A204.1 (cell line): Measurements from ENCODE around the gene KLHL20.
A peak's percentile ranks its signal among the peaks of the same experiment; 100 is the strongest.
"Not testable (repeated sequence)": the region's sequence is repeated elsewhere in the genome, so short reads cannot be mapped to it uniquely, and the experiment has no call there.

Experiments
- FAIRE-seq: peaks from 2 replicates; lab custom pipeline; 2012; peaks lifted over from hg19 to GRCh38; lab: Jason Lieb, UNC

Gene KLHL20, protein sequence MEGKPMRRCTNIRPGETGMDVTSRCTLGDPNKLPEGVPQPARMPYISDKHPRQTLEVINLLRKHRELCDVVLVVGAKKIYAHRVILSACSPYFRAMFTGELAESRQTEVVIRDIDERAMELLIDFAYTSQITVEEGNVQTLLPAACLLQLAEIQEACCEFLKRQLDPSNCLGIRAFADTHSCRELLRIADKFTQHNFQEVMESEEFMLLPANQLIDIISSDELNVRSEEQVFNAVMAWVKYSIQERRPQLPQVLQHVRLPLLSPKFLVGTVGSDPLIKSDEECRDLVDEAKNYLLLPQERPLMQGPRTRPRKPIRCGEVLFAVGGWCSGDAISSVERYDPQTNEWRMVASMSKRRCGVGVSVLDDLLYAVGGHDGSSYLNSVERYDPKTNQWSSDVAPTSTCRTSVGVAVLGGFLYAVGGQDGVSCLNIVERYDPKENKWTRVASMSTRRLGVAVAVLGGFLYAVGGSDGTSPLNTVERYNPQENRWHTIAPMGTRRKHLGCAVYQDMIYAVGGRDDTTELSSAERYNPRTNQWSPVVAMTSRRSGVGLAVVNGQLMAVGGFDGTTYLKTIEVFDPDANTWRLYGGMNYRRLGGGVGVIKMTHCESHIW

DNA sequence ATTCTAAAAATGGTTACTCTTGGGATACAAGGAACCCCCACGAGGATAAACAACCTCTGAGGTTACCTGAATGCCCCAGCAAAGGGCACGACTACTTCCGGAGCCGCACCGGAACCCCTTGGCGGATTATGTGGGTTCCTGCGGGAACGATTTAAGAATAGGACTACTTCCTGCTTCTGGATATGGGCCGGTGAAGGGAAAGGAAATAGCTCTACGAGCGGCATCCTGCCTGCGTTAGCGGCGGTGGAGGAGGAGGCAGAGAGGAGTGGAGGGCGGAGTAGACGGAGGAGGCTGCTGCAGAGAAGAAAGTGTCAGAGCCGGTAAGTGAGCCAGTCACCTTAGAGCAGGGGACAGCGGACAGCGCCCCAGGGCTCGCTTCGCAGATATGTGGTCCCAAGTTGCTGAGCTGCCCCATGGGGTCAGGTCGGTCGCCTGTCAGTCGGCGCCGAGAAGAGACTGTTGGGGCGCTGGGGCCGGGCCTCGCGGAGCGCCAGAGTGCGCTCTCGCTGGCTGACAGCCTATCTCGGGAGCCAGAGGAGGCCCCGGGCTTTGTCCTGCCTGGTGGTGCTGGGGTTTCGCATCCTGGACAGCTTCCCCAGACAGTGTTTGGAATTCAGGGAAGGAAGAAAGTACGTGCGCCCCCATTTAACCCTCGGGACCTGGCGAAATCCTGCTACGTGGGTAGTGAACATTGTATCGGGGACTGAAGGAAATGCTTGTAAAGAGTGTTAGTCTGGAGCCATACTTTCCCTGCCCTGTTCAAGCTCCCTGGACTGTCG lies at the start of gene KLHL20:
TSS of gene KLHL20 (plus strand) at position 223 of the 779 bp plus-strand sequence. CDS start 1,063 bp downstream, outside the sequence.
- peak; percentile 78 for FAIRE-seq

DNA sequence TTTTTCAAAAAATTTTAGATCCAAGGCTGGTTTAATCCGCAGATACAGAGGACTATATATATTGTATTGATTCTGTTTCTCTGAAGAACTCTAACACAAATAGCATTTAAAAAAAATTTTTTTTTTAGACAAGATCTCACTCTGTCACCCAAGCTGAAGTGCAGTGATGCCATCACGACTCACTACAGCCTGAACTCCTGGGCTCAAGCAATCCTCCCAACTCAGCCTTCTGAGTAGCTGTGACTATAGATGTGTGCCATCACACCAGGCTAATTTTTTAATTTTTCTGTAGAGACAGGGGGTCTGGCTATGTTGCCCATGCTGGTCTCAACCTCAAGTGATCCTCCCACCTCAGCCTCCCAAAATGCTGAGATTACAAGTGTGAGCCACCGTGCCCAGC lies 48.1 kb upstream of the KLHL20 start:
- FAIRE-seq = no peak

DNA sequence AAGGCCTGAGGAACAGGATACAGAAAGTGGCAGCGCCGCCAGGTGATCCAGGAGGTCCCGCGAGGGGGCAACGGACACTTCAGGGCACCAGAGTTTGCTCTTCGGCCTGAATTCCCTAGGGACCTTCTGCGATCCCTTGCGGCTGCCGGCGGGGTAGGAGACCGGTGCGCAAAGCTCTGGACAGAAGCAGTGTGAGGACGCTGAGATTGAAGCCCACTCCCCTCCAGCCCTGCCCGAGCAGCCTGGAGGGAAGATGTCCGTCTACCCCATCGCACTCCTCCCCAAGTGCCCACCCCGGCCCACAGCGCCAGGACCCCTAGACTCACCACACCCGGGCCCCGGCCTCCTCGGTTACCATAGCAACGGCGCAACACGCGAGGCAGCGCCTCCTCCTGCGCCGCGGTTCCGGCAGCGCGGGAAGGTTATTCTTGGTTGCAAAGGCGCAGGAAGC lies 45.3 kb upstream of the KLHL20 start, which contains the start of gene ANKRD45:
TSS of gene ANKRD45 (minus strand) at position 361 of the 451 bp plus-strand sequence. CDS start 10,433 bp downstream, outside the sequence.
- no peak for FAIRE-seq

DNA sequence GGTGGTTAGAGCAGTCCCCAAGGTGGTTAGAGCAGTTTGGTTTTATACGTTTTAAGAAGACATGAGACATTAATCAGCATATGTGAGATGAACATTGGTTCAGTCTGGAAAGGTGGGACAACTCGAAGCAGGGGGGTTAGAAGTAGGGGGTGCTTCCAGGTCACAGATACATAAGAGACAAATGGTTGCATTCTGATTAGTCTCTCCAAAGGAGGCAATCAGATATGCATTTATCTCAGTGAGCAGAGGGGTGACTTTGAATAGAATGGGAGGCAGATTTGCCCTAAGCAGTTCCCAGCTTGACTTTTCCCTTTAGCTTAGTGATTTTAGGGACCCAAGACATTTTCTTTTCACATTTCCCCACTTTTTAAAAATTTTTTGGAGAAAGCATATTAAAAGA lies 40.3 kb upstream of the KLHL20 start:
- not testable (repeated sequence) for FAIRE-seq

DNA sequence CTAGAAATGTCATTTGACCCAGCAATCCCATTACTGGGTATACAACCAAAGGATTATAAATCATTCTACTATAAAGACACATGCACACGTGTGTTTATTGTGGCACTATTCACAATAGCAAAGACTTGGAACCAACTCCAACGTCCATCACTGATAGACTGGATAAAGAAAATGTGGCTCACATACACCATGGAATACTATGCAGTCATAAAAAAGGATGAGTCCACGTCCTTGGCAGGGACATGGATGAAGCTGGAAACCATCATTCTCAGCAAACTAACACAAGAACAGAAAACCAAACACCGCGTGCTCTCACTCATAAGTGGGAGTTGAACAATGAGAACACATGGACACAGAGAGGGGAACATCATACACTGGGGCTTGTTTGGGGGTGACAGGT lies 34.6 kb upstream of the KLHL20 start:
- FAIRE-seq = not testable (repeated sequence)

DNA sequence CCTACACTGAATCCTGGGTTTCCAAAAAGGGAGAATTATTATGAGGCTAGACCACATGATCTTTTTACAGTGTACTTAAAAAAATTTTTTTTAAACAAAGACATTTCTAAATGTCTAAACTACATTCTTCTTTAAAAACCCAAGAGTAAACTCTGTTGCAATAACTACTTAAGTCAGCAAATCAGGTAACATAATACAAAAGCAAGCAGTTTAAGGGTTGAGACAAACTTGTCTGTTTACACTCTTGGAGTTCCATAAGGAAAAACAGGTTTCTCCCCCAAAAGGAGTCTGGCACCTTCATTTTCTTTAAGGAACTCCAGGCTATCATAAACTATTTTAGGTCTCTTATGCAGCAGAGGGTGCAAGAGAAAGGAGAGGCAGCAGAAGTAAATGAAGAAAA lies 32.6 kb upstream of the KLHL20 start:
- no peak for FAIRE-seq

DNA sequence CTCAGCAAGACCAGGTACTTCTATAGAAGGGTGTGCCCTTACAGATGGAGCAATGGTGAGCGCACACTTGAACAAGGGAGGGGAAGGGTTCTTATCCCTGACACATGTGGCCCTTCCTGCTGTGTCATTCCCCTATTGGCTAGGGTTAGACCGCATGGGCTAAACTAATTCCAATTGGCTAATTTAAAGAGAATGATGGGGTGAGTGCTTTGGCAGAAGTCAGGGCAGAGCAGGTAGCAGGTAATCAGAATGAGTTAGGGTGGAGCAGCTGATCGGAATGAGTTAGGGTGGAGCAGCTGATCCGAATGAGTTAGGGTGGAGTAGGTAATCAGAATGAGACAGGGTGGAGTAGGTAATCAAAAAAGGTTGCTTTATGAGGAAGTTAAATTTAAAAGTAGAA lies 30.9 kb upstream of the KLHL20 start:
- not testable (repeated sequence) for FAIRE-seq

DNA sequence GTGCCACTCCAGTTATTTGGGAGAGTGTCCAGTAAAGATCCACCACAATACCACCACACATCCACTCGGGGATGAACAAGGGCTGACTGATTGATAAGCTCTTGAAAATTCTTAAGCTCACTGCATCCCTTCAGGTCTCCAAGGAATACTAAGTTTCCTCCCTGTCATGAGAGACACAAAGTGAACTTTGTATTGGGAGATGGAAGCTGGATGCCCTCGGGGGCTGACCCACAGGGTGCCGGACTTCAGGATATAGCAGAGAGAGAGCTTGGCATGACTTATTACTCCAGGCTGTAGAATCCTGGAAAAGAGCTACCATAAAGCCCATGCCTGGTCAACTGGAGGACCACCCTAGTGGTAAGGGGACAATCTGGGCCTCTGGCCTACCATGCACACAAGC lies 29.7 kb upstream of the KLHL20 start:
- FAIRE-seq = not testable (repeated sequence)

DNA sequence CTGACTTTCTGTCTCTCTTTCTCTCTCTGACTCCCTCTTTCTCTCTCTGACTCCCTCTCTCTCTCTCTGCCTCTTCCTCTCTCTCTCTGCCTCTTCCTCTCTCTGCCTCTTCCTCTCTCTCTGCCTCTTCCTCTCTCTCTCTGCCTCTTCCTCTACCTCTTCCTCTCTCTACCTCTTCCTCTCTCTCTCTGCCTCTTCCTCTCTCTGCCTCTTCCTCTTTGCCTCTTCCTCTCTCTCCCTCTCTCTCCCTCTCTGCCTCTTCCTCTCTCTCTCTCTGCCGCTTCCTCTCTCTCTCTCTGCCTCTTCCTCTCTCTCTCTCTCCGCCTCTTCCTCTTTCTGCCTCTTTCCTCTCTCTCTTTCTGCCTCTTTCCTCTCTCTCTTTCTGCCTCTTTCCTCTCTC lies 26.5 kb upstream of the KLHL20 start:
- FAIRE-seq = no peak

DNA sequence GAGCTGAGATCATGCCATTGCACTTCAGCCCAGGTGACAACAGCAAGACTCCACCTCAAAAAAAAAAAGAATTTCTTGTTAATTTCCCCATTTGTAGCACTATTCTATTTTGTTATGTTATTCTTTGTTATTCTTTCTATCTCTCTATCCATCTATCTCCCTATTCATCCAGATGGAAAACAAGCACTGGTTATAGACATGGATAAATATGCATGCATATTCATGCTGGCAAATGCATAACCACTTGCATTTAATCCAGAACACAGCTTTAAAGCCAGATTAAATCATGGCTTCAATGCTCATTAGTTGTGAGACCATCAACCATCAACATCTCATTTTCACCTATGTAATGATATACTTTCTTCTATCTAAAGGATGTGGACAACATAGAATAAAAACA lies 21.5 kb upstream of the KLHL20 start:
- FAIRE-seq = no peak

DNA sequence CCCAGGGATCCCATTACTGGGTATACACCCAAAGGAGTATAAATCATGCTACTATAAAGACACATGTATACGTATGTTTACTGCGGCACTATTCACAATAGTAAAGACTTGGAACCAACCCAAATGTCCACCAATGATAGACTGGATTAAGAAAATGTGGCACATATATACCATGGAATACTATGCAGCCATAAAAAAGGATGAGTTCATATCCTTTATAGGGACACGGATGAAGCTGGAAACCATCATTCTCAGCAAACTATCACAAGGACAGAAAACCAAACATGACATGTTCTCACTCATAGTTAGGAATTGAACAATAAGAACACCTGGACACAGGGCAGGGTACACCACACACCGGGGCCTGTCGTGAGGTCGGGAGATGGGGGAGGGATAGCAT lies 13.5 kb upstream of the KLHL20 start:
- not testable (repeated sequence) for FAIRE-seq

DNA sequence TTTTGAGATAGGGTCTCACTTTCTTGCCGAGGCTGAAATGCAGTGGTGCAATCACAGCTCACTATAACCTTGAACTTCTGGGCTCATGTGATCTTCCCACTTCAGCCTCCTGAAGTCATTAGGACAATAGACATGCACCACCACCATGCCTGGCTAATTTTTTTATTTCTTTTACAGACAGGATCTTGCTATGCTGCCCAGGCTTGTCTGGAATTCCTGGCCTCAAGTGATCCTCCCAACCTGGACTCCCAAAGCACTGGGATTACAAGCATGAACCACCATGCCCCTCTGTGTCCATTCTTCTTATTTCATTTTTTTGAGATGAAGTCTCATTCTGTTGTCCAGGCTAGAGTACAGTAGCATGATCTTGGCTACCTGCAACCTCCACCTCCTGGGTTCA lies 12.0 kb upstream of the KLHL20 start:
- FAIRE-seq = no peak

DNA sequence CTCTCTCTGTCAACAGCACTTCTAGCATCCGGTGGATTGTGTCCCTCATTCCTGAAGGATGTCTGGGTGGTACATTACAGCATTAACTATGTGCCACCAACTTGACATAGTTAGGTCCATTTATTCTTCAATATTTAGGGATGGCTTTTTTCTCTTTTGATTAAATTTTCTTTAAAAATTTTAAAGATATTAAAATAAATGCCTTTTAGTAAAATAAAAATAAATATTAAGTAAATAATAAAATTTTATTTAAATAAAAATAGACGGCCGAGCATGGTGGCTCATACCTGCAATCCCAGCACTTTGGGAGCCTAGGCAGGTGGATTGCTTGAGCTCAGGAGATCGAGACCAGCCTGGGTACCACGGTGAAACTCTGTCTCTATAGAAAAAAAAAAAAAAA lies 9.7 kb upstream of the KLHL20 start:
- FAIRE-seq = no peak

DNA sequence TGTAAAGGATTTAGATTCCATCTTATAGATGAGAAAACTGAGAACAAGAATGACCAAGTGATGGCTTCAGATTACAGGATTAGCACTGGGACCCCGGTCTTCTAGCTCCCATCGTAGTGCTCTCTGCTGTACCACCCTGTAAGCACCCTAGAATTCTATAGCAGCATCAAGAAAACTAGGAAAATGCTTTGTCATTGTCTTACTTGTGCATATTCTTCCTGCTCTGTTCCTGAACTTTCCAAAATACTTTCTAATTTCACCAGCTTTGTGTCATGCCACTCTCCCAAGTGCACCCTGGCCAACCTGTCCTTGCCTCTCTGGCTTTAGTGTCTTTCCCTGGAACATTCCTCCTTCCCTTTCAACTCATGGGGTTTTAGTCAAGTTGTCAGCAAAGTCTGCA lies 6.0 kb upstream of the KLHL20 start:
- FAIRE-seq = no peak

DNA sequence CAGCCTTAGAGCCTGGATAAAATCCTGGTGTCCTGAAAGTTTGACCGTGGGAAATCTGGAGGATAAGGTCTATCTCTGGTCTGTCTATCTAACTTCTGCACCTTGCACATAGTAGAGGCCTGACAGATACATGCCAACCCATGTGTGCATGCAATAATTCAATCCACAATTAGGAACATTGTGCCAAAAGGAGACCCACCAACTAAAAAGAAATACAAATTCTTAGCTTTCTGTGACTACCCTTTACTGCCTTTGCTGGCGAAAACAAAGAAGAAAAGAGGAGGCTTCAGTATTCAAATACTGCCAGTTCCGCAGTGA lies 381 bp upstream of the KLHL20 start:
- FAIRE-seq = no peak

DNA sequence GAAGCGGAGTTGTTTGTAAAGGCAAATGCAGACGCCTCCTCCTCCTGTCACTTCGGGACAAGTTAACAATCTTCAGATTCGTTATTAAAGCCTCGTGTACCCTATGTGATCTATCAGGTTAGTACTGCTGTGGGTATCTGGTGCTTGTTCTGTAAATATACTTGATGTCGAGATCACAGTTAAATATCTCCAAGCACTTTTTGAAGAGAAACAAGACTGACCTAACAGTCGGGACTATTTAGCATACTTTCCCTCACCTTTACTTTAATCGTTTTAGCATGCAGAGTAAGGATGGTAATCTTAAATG lies 710 bp downstream of the KLHL20 start:
- FAIRE-seq = no peak

DNA sequence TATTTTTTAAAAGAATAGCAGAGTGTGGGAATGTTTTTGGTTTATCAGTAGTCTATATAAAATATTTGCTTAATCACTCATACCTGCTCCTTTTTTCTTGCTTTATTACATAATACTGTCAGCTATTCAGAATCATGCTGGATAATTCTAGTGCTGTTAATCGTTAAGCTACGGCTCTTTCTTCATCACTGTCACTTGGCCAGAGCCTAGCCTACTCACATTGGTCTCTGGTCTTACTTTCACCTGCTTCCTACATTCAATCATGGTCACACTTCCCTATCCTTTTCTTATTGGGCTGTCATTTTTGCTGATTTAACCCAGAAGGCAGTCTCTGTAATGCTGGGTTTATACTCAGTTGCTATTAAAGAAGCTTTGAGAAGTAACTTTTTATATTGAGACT lies 2.5 kb downstream of the KLHL20 start:
- FAIRE-seq = no peak

DNA sequence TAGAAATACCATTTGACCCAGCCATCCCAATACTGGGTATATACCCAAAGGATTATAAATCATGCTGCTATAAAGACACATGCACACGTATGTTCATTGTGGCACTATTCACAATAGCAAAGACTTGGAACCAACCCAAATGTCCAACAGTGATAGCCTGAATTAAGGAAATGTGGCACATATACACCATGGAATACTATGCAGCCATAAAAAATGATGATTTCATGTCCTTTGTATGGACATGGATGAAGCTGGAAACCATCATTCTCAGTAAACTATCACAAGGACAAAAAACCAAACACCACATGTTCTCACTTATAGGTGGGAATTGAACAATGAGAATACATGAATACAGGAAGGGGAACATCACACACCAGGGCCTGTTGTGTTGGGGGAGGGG lies 16.6 kb downstream of the KLHL20 start:
- not testable (repeated sequence) for FAIRE-seq

DNA sequence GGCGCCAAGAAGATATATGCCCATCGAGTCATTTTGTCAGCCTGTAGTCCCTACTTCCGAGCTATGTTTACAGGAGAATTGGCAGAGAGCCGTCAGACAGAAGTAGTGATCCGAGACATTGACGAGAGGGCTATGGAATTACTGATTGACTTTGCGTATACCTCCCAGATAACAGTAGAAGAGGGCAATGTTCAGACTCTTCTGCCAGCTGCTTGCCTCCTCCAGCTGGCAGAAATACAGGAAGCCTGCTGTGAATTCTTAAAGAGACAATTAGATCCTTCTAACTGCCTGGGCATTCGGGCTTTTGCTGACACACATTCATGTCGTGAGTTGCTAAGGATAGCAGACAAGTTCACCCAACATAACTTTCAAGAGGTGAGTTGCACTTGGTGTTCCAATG lies 19.1 kb downstream of the KLHL20 start:
- FAIRE-seq = no peak

DNA sequence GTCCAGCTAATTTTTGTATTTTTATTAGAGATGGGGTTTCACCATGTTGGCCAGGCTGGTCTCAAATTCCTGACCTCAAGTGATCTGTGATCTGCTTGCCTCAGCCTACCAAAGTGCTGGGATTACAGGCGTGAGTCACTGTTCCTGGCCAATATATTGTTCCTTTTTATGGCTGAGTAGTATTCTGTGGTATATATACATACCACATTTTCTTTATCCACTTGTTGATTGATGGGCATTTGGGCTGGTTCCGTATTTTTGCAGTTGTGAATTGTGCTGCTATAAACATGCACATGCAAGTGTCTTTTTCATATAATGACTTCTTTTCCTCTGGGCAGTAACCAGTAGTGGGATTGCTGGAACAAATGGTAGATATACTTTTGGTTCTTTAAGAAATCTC lies 21.3 kb downstream of the KLHL20 start:
- not testable (repeated sequence) for FAIRE-seq

DNA sequence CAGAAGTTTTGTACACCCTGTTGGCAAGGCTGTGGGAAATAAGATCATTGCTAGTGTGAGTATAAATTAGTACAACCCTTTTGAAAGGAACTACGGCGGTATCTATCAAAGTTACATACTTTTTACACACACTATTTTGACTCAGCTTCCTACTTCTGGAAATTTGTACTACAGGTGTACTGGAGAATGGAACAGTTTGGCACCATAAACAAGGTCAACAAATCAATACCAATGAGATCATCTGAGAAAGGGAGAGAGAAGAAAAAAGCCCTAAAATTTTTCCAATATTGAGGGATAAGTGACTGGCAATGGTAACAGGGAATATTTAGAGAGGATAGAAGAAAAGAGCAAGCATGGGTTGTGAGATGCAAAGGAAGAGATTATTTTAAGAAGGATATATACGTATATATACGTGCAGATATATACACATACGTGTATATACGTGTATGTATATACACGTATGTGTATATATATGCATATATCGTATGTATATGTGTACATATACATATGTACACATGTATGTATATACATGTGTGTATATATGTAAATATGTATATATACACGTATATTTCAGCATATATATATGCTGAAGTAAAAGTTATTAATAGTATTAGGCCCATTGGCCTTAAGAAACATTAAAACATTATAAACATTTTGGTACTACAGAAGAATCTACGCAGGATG lies 27.6 kb downstream of the KLHL20 start:
- peak; percentile 43 for FAIRE-seq

DNA sequence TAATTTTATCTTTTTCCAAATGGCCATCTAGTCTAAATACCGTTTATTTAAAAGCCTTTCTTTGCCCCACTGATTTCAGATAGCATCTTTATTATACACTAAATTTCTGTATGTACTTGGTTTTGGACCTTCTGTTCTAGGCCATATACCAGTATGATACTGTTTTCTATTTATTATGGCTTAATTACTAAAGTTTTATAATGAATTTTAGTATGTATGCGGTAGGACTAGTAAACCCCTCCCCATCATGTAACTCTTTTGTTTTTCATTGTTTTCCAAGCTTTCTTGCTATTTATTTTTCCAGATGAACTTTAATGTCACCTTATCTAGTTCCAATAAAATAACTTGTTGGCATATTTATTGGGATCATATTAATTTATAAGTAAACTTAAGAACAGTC lies 29.9 kb downstream of the KLHL20 start:
- no peak for FAIRE-seq

DNA sequence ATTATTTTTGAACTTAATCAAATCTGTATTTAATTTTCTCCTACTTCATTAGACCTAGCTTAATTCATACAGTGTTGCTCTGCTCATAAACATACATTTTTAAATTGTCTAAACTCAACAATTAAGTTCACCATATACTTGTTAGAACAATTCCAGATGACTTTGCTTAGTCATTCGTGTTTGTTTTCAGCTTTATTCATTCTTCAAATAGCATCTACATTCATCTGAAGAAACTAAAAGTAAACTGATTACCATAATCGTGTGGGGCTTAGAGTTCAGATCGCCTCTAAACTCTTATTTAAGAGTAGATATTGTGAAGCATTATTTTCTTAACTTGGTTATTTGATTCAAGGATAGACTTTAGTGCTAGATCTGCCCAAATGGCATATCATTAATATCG lies 34.4 kb downstream of the KLHL20 start:
- FAIRE-seq = no peak
